Sigmoid colon (tissue), 7 donors: Measurements from ENCODE around the gene WDR4. TPM values are rescaled to one million over a fixed set of nuclear protein-coding genes. Genes with fewer than 3 reads are reported as not detected.

Experiments
- DNase-seq: peaks from one replicate; pipeline ENCODE4 v3.0.0-alpha.2; 2019
- H3K27ac ChIP-seq, 4 donors: fragments of 200-600 bp; sonication (generic); one replicate each; pipeline ENCODE4 v1.5.1; 2016 to 2019; ENCODE audit warnings: mild to moderate bottlenecking in 1 of 4
- H3K27me3 ChIP-seq, 3 donors: fragments of 200-600 bp; sonication (generic); one replicate each; pipeline ENCODE4 v1.5.1; 2019; ENCODE audit warnings: mild to moderate bottlenecking in 1 of 3
- H3K36me3 ChIP-seq, 4 donors: fragments of 200-600 bp; sonication (generic); one replicate each; pipeline ENCODE4 v1.5.1; 2016 to 2019
- H3K4me1 ChIP-seq, 4 donors: fragments of 200-600 bp; sonication (generic); one replicate each; pipeline ENCODE4 v1.5.1; 2017 to 2019
- H3K4me3 ChIP-seq, 4 donors: fragments of 200-600 bp; sonication (generic); one replicate each; pipeline ENCODE4 v1.5.1; 2017 to 2019; ENCODE audit warnings: mild to moderate bottlenecking in 2 of 4, moderate library complexity in 1 of 4
- H3K9me3 ChIP-seq, 4 donors: fragments of 200-600 bp in 3 of 4; sonication (generic) in 3 of 4; one replicate each; pipeline versions ENCODE4 v1.5.1 to v1.6.1; 2013 to 2019
- EP300 ChIP-seq, 4 donors: sonication (generic); formaldehyde crosslinking; IDR thresholded peaks; one replicate each; pipeline ENCODE4 v1.6.1; 2017; ENCODE audit warnings: antibody characterized with exemption in 4 of 4
- POLR2A ChIP-seq, 2 donors: fragments of 450-650 bp; IDR thresholded peaks; one replicate each; pipeline ENCODE4 v1.6.1; 2016; ENCODE audit warnings: antibody characterized with exemption in 2 of 2, mild to moderate bottlenecking in 2 of 2, moderate library complexity in 2 of 2
- POLR2AphosphoS5 ChIP-seq, 4 donors: sonication (generic); formaldehyde crosslinking; IDR thresholded peaks; one replicate each; pipeline ENCODE4 v1.6.1; 2017; ENCODE audit warnings: antibody characterized with exemption in 4 of 4
- WGBS, 2 donors: extraction: QIAGEN DNeasy Blood & Tissue Kit; methylation state at CpG; one replicate each; pipeline ENCODE4 v1.1.7; 2013; 5-methylcytosine and 5-hydroxymethylcytosine counted together
- intact Hi-C: fragments of 100-400 bp; cut with DNase I; formaldehyde crosslinking; loops from one replicate; pipeline ENCODE4 v1.15.1; 2023
- polyA plus RNA-seq, 3 donors: library from polyadenylated mRNA; stranded (reverse); fragments of 200-250 nt; gene quantifications; one replicate each; pipeline ENCODE4 v1.2.3, GENCODE V29; 2013
- total RNA-seq, 4 donors: library from RNA; depleted of rRNA; stranded (reverse); fragments of >200 nt; gene quantifications; one replicate each; pipeline ENCODE4 v1.1.0, GENCODE V29; 2016
- TF ChIP-seq, protein P1 (sequence below), 4 experiments: fragments of 450-650 bp in 3 of 4; fragments of 200-600 bp in 1 of 4; IDR thresholded peaks; one replicate each; pipeline ENCODE4 v1.5.1; 2016 to 2019; ENCODE audit warnings: antibody characterized with exemption in 4 of 4, mild to moderate bottlenecking in 3 of 4, moderate library complexity in 2 of 4
- donor health status: healthy with polysubstance abuse.
- donor health status: Bipolar disorder and iron deficiency.
- donor health status: healthy.

WDR4 gene
- total and polyA plus RNA-seq, 7 donors, result 2.8 to 23.5 (median 4.2) TPM

DNA sequence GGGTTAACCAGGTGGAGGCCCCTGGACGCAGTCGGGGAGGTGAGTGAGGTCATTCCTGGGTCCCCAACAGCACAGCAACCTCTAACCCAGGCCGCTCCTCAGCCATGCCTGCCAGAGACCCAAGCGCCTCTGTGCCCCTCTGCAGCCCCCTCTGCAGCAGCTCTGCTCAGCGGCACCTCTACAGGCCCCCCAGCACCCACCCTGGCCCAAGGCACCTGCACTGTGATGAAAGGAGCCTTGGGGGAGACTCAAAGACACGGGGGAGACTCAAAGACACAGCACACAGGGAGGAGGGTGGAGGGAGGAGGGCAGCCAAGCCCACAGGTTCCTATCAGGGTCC lies 19.5 kb downstream of the WDR4 start:
- H3K9me3 ChIP-seq, result no peaks in the 10 kb centered on the region
- H3K27ac ChIP-seq, result no peak overlapping the region
- WGBS, 2 donors, result 95 to 97% methylated on average over 6 of the region's 6 CpGs
- H3K27me3 ChIP-seq, result no peaks in the 10 kb centered on the region
- no peak overlapping the region for H3K4me3 ChIP-seq
- intact Hi-C loops, result no loop called here
- H3K36me3 ChIP-seq, result peaks cover 17 to 82% (median 45%) of the 10 kb centered on the region in 4 donors
- no peak for DNase-seq
- TF ChIP-seq, protein P1, sequence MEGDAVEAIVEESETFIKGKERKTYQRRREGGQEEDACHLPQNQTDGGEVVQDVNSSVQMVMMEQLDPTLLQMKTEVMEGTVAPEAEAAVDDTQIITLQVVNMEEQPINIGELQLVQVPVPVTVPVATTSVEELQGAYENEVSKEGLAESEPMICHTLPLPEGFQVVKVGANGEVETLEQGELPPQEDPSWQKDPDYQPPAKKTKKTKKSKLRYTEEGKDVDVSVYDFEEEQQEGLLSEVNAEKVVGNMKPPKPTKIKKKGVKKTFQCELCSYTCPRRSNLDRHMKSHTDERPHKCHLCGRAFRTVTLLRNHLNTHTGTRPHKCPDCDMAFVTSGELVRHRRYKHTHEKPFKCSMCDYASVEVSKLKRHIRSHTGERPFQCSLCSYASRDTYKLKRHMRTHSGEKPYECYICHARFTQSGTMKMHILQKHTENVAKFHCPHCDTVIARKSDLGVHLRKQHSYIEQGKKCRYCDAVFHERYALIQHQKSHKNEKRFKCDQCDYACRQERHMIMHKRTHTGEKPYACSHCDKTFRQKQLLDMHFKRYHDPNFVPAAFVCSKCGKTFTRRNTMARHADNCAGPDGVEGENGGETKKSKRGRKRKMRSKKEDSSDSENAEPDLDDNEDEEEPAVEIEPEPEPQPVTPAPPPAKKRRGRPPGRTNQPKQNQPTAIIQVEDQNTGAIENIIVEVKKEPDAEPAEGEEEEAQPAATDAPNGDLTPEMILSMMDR (IDR thresholded peaks at IDR 0.05), result no peak
- TF ChIP-seq POLR2A (IDR thresholded peaks at IDR 0.05) (no peak), EP300 (IDR thresholded peaks at IDR 0.05) (no peak), POLR2AphosphoS5 (IDR thresholded peaks at IDR 0.05) (no peak)
- H3K4me1 ChIP-seq, result no peaks in the 10 kb centered on the region

- no peak overlapping the region for H3K4me3 ChIP-seq
- WGBS, 2 donors, result 96% methylated on average over 34 of the region's 34 CpGs
Observed at GRCh38 chr21:42858957-42859890, 20.1 kb downstream of the WDR4 start.

GRCh38 chr21:42858185-42858847 lies 21.0 kb downstream of the WDR4 start:
- Histone ChIP-seq H3K27ac (no peak overlapping the region), H3K9me3 (no peaks in the 10 kb centered on the region), H3K4me1 (no peaks in the 10 kb centered on the region), H3K27me3 (no peaks in the 10 kb centered on the region), H3K36me3 (peaks cover 17 to 87% (median 59%) of the 10 kb centered on the region in 4 donors), H3K4me3 (no peak overlapping the region)
- no peak for TF ChIP-seq POLR2AphosphoS5 (IDR thresholded peaks at IDR 0.05)
- intact Hi-C loops, result no loop called here
- WGBS, 2 donors, result 89 to 90% methylated on average over 19 of the region's 19 CpGs
- DNase-seq, result no peak

More at GRCh38 chr21:42858957-42859890, 20.1 kb downstream of the WDR4 start:
- H3K27me3 ChIP-seq, result no peaks in the 10 kb centered on the region
- H3K9me3 ChIP-seq, result no peaks in the 10 kb centered on the region
- H3K36me3 ChIP-seq, result peaks cover 17 to 83% (median 51%) of the 10 kb centered on the region in 4 donors
- no peaks in the 10 kb centered on the region for H3K4me1 ChIP-seq
- no peak for TF ChIP-seq EP300 (IDR thresholded peaks at IDR 0.05)
- no peak for TF ChIP-seq POLR2AphosphoS5 (IDR thresholded peaks at IDR 0.05)
- TF ChIP-seq, protein P1 (IDR thresholded peaks at IDR 0.05), result no peak
- no peak for TF ChIP-seq POLR2A (IDR thresholded peaks at IDR 0.05)
- intact Hi-C loops, result no loop called here
- H3K27ac ChIP-seq, result no peak overlapping the region
- DNase-seq, result peak; percentile 53

- Histone ChIP-seq H3K4me3 (no peak overlapping the region), H3K36me3 (peaks cover 15 to 87% (median 56%) of the 10 kb centered on the region in 4 donors), H3K9me3 (no peaks in the 10 kb centered on the region), H3K4me1 (no peaks in the 10 kb centered on the region), H3K27ac (no peak overlapping the region), H3K27me3 (no peaks in the 10 kb centered on the region)
- no peak for DNase-seq
- intact Hi-C loops, result no loop called here
- WGBS, 2 donors, result 93 to 97% methylated on average over 11 of the region's 11 CpGs
- TF ChIP-seq POLR2AphosphoS5 (IDR thresholded peaks at IDR 0.05) (no peak), EP300 (IDR thresholded peaks at IDR 0.05) (no peak), POLR2A (IDR thresholded peaks at IDR 0.05) (no peak)
- TF ChIP-seq, protein P1 (IDR thresholded peaks at IDR 0.05), result no peak
Observed at GRCh38 chr21:42857216-42857615, 22.1 kb downstream of the WDR4 start.

- intact Hi-C loops, result no loop called here
- Histone ChIP-seq H3K9me3 (no peaks in the 10 kb centered on the region), H3K27ac (no peak overlapping the region), H3K4me3 (no peak overlapping the region), H3K27me3 (no peaks in the 10 kb centered on the region), H3K36me3 (peaks cover 11 to 94% (median 64%) of the 10 kb centered on the region in 4 donors), H3K4me1 (no peaks in the 10 kb centered on the region)
- no peak for TF ChIP-seq POLR2AphosphoS5 (IDR thresholded peaks at IDR 0.05)
- TF ChIP-seq EP300 (IDR thresholded peaks at IDR 0.05), result no peak
- TF ChIP-seq, protein P1 (IDR thresholded peaks at IDR 0.05), result no peak
- no peak for TF ChIP-seq POLR2A (IDR thresholded peaks at IDR 0.05)
- WGBS, 2 donors, result 90 to 95% methylated on average over 18 of the region's 18 CpGs
- no peak for DNase-seq
Observed at GRCh38 chr21:42855937-42856335, 23.4 kb downstream of the WDR4 start.
